ENCODE results near the gene AP1S2. TPM values are rescaled to one million over a fixed set of nuclear protein-coding genes. Genes with fewer than 3 reads are reported as not detected.
A peak's percentile ranks its signal among the peaks of the same experiment; 100 is the strongest.
"Not testable (repeated sequence)": the region's sequence is repeated elsewhere in the genome, so short reads cannot be mapped to it uniquely, and the experiment has no call there.

The AP1S2 gene
- total RNA-seq, 1 experiment from 2014 or later = 28.2 TPM

DNA sequence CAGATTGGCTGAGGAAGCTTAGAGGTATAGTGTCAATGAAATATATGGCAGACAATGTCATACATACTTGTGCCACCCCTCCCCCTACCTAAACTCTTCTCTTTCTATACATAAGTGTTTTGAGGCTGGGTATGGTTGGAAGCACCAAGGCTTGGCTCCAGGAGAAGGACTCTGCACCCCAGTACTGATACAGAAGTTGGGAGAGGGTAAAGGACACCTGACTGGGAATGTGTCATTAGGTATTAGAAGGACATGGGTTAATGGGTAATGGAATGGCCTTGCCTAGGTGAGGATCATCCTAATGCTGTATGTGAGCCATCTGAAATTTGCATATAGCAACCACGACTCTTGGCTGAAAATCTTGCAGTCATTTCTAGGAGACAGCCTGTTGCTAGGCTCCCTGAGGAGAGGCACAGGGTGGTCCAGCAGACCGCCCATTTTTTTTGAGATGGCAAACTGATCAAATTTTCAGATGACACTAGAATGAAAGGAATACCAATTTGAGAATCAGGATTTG is 26.8 kb upstream of the AP1S2 start:
- Histone ChIP-seq H4K20me1 (ENCODE audit: low read length) (no peaks in the 10 kb centered on the region), H3K4me2 (ENCODE audit: low read length) (no peak overlapping the region), H2AFZ (ENCODE audit: low read length) (no peak overlapping the region), H3K4me3 (ENCODE audit: low read length) (no peak overlapping the region), H3K9ac (ENCODE audit: low read length) (no peak overlapping the region), H3K27me3 (ENCODE audit: low read length) (no peaks in the 10 kb centered on the region), H3K36me3 (ENCODE audit: low read depth, low read length) (no peaks in the 10 kb centered on the region), H3K27ac (ENCODE audit: low read length) (no peak overlapping the region), H3K9me3 (ENCODE audit: low read length) (no peaks in the 10 kb centered on the region), H3K4me1 (ENCODE audit: insufficient read depth, low read length) (peaks cover 10% of the 10 kb centered on the region), H3K9me2 (replicated peaks; ENCODE audit: low read length) (no peaks in the 10 kb centered on the region), H3K79me2 (ENCODE audit: low read length) (no peaks in the 10 kb centered on the region), H3F3A (ENCODE audit: low read length, unreplicated experiment) (no peaks in the 10 kb centered on the region)
- CTCF ChIA-PET = no interaction called here
- DNase-seq (no peak), ATAC-seq (no peak)
- intact Hi-C loops (cut with micrococcal nuclease) = loop anchor here (10.0 kb wide), 1 partner anchor 63 kb away; no protein-coding TSS in a partner anchor
- TF ChIP-seq EZH2 (IDR thresholded peaks at IDR 0.05; ENCODE audit: low read length, unreplicated experiment) (no peak), EZH2phosphoT487 (IDR thresholded peaks at IDR 0.05; ENCODE audit: borderline replicate concordance, low read length) (no peak), CTCF (conservative IDR thresholded peaks at IDR 0.05; ENCODE audit: low read depth, low read length) (no peak)
- POLR2A ChIA-PET (ENCODE audit: unreplicated experiment) = no interaction called here
- no TSS peak for BruUV-seq (replicated peaks)

DNA sequence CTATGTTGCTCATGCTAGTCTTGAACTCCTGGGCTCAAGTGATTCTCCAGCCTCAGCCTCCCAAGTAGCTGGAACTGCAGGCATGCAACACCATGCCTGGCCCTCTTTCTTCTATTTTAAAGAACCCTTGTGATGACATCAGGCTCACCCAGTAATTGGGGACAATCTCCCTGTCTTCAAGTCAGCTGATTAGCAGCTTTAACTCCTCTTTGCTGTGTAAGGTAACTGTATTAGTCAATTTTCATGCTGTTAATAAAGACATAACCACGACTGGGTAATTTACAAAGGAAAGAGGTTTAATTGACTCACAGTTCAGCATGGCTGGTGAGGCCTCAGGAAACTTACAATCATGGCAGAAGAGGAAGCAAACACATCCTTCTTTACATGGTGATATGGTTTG is 23.3 kb upstream of the AP1S2 start:
- H3F3A ChIP-seq (ENCODE audit: low read length, unreplicated experiment); H3K4me3 ChIP-seq (ENCODE audit: low read length); H2AFZ ChIP-seq (ENCODE audit: low read length); H3K4me1 ChIP-seq (ENCODE audit: insufficient read depth, low read length); DNase-seq; H3K79me2 ChIP-seq (ENCODE audit: low read length); H3K27me3 ChIP-seq (ENCODE audit: low read length); H3K27ac ChIP-seq (ENCODE audit: low read length); H3K36me3 ChIP-seq (ENCODE audit: low read depth, low read length); H4K20me1 ChIP-seq (ENCODE audit: low read length); H3K9me2 ChIP-seq (replicated peaks; ENCODE audit: low read length); H3K9ac ChIP-seq (ENCODE audit: low read length); H3K4me2 ChIP-seq (ENCODE audit: low read length); intact Hi-C loops (cut with micrococcal nuclease); CTCF ChIA-PET; ATAC-seq; BruUV-seq (replicated peaks); H3K9me3 ChIP-seq (ENCODE audit: low read length); POLR2A ChIA-PET (ENCODE audit: unreplicated experiment): not testable (repeated sequence)

- ChIA-PET CTCF (no interaction called here), POLR2A (ENCODE audit: unreplicated experiment) (no interaction called here)
- no peak overlapping the region for H3K9ac ChIP-seq (ENCODE audit: low read length)
- H4K20me1 ChIP-seq (ENCODE audit: low read length) = no peaks in the 10 kb centered on the region
- BruUV-seq (replicated peaks) = no TSS peak
- H3K4me1 ChIP-seq (ENCODE audit: insufficient read depth, low read length) = no peaks in the 10 kb centered on the region
- no peak overlapping the region for H3K4me3 ChIP-seq (ENCODE audit: low read length)
- ATAC-seq = no peak
- no peaks in the 10 kb centered on the region for H3K79me2 ChIP-seq (ENCODE audit: low read length)
- TF ChIP-seq CTCF (conservative IDR thresholded peaks at IDR 0.05; ENCODE audit: low read depth, low read length) (no peak), EZH2 (IDR thresholded peaks at IDR 0.05; ENCODE audit: low read length, unreplicated experiment) (no peak), EZH2phosphoT487 (IDR thresholded peaks at IDR 0.05; ENCODE audit: borderline replicate concordance, low read length) (no peak)
- H3K9me3 ChIP-seq (ENCODE audit: low read length) = no peaks in the 10 kb centered on the region
- no peak overlapping the region for H3K27ac ChIP-seq (ENCODE audit: low read length)
- H3K9me2 ChIP-seq (replicated peaks; ENCODE audit: low read length) = no peaks in the 10 kb centered on the region
- no peaks in the 10 kb centered on the region for H3K36me3 ChIP-seq (ENCODE audit: low read depth, low read length)
- no peak overlapping the region for H3K4me2 ChIP-seq (ENCODE audit: low read length)
- H3K27me3 ChIP-seq (ENCODE audit: low read length) = no peaks in the 10 kb centered on the region
- intact Hi-C loops (cut with micrococcal nuclease) = no loop called here
- H2AFZ ChIP-seq (ENCODE audit: low read length) = no peak overlapping the region
- peak; percentile 22 for DNase-seq
- no peaks in the 10 kb centered on the region for H3F3A ChIP-seq (ENCODE audit: low read length, unreplicated experiment)
Measured at GRCh38 chrX:15877380-15877779, 22.8 kb upstream of the AP1S2 start.

Measured in PC-3 (cell line).